Uterus (tissue), 2 donors: Measurements from ENCODE around the gene CD300C.

Experiments
- CTCF ChIP-seq, 4 experiments: fragments of 200-600 bp in 2 of 4; fragments of 450-650 bp in 2 of 4; sonication (generic) in 2 of 4; IDR thresholded peaks; one replicate each; pipeline ENCODE4 v1.5.1; 2016 to 2019; ENCODE audit warnings: antibody characterized with exemption in 4 of 4, mild to moderate bottlenecking in 2 of 4, moderate library complexity in 1 of 4
- POLR2A ChIP-seq, 2 donors: fragments of 450-650 bp; IDR thresholded peaks; one replicate each; pipeline ENCODE4 v1.6.1; 2016; ENCODE audit warnings: antibody characterized with exemption in 2 of 2, mild to moderate bottlenecking in 1 of 2, moderate library complexity in 1 of 2

GRCh38 chr17:74574489-74575142 is 28.7 kb upstream of the CD300C start:
- TF ChIP-seq CTCF (IDR thresholded peaks at IDR 0.05): no peak
- no peak for TF ChIP-seq POLR2A (IDR thresholded peaks at IDR 0.05)
